K562 (cell line): ENCODE measurements around the gene GPR152. TPM values are rescaled to one million over a fixed set of nuclear protein-coding genes. Genes with fewer than 3 reads are reported as not detected.

Experiments
- CBX8 ChIP-seq: fragments of 200-600 bp; sonication (generic); IDR thresholded peaks from 2 replicates; pipeline ENCODE4 v1.6.1; 2012; ENCODE audit warnings: borderline replicate concordance, mixed run types, low read depth, mild to moderate bottlenecking, moderate library complexity, mixed read lengths, low read length, control low read depth, inconsistent platforms; ENCODE audit not compliant: poor library complexity, severe bottlenecking; ENCODE audit errors: extremely low read depth
- ESRRA ChIP-seq: fragments of 450-650 bp; IDR thresholded peaks from 2 replicates; pipeline ENCODE4 v1.6.1; 2014; ENCODE audit warnings: low read depth, mild to moderate bottlenecking, moderate library complexity, borderline replicate concordance
- FOXJ3 ChIP-seq: sonication (generic); formaldehyde crosslinking; IDR thresholded peaks from 2 replicates; pipeline ENCODE4 v1.4.0; 2020; ENCODE audit warnings: mild to moderate bottlenecking, missing genetic modification reagents
- NFRKB ChIP-seq: fragments of 450-650 bp; IDR thresholded peaks from 2 replicates; pipeline ENCODE4 v1.6.1; 2016; ENCODE audit warnings: low read depth
- PPARD ChIP-seq: fragments of 250-450 bp; sonication (Bioruptor Pico); IDR thresholded peaks from 2 replicates; pipeline ENCODE4 v1.8.0; 2022; ENCODE audit warnings: inconsistent platforms, mild to moderate bottlenecking, moderate library complexity
- THRB ChIP-seq: fragments of 450-650 bp; formaldehyde crosslinking; conservative IDR thresholded peaks from 2 replicates; pipeline ENCODE4 v1.4.0; 2022; ENCODE audit warnings: mild to moderate bottlenecking, missing genetic modification characterization
- ZC3H8 ChIP-seq: fragments of 450-650 bp; IDR thresholded peaks from 2 replicates; pipeline ENCODE4 v1.6.1; 2017
- ZNF780A ChIP-seq: fragments of 250-450 bp; sonication (Bioruptor Pico); IDR thresholded peaks from 2 replicates; pipeline ENCODE4 v1.5.0; 2021; ENCODE audit warnings: mild to moderate bottlenecking
- polyA plus RNA-seq, 8 experiments: library from polyadenylated mRNA; depleted of rRNA in 4 of 8; stranded (reverse) in 5 of 8; unstranded in 3 of 8; fragments of >200 nt; fragmentation: Nextera tagmentation in 2 of 8; fragmentation: Illumina TruSeq in 1 of 8; extraction: Ambion mirVana in 2 of 8; extraction: Trizol in 1 of 8; gene quantifications; 2 replicates each; pipeline versions ENCODE4 v1.2.1 to v1.2.3, GENCODE V29; 2011 to 2014; ENCODE audit warnings: inconsistent platforms in 1 of 8, missing spikeins in 1 of 8
- total RNA-seq, 7 experiments: library from RNA; depleted of rRNA in 6 of 7; stranded (reverse); fragments of >200 nt in 6 of 7; fragmentation: Illumina TruSeq in 2 of 7; extraction: Trizol in 2 of 7; gene quantifications; 2 replicates each; pipeline versions ENCODE4 v1.2.1 to v1.2.3, GENCODE V29; 2011 to 2021; ENCODE audit warnings: low replicate concordance in 1 of 7
- TF ChIP-seq, protein P1 (sequence below): sonication (generic); formaldehyde crosslinking; IDR thresholded peaks from 2 replicates; pipeline ENCODE4 v1.8.1; 2023; ENCODE audit warnings: mild to moderate bottlenecking, missing genetic modification reagents
- TF ChIP-seq, protein P2 (sequence below): IDR thresholded peaks from 2 replicates; pipeline ENCODE4 v1.6.1; 2016; ENCODE audit warnings: missing genetic modification characterization, missing compliant biosample characterization
- TF ChIP-seq, protein P3 (sequence below): fragments of 450-650 bp; IDR thresholded peaks from 2 replicates; pipeline ENCODE4 v1.6.1; 2018; ENCODE audit warnings: mild to moderate bottlenecking, low read depth; ENCODE audit not compliant: partially characterized antibody

GPR152 gene
- total and polyA plus RNA-seq, 9 of the 15 experiments (the other 6 are each of a cell fraction or from before 2014, with no cell fraction given): not detected

GRCh38 chr11:67482827-67483798 lies 30.6 kb upstream of the GPR152 start, which contains the start of gene AIP (continued):
- no peak for TF ChIP-seq ZC3H8
- TF ChIP-seq ZNF780A: no peak
- no peak for TF ChIP-seq FOXJ3 (CRISPR knock-in tag)
- TF ChIP-seq THRB: no peak
- TF ChIP-seq, protein P1, sequence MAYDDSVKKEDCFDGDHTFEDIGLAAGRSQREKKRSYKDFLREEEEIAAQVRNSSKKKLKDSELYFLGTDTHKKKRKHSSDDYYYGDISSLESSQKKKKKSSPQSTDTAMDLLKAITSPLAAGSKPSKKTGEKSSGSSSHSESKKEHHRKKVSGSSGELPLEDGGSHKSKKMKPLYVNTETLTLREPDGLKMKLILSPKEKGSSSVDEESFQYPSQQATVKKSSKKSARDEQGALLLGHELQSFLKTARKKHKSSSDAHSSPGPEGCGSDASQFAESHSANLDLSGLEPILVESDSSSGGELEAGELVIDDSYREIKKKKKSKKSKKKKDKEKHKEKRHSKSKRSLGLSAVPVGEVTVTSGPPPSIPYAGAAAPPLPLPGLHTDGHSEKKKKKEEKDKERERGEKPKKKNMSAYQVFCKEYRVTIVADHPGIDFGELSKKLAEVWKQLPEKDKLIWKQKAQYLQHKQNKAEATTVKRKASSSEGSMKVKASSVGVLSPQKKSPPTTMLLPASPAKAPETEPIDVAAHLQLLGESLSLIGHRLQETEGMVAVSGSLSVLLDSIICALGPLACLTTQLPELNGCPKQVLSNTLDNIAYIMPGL (CRISPR knock-in tag): peak; percentile 99
- no peak for TF ChIP-seq CBX8
- TF ChIP-seq ESRRA: no peak
- TF ChIP-seq, protein P2, sequence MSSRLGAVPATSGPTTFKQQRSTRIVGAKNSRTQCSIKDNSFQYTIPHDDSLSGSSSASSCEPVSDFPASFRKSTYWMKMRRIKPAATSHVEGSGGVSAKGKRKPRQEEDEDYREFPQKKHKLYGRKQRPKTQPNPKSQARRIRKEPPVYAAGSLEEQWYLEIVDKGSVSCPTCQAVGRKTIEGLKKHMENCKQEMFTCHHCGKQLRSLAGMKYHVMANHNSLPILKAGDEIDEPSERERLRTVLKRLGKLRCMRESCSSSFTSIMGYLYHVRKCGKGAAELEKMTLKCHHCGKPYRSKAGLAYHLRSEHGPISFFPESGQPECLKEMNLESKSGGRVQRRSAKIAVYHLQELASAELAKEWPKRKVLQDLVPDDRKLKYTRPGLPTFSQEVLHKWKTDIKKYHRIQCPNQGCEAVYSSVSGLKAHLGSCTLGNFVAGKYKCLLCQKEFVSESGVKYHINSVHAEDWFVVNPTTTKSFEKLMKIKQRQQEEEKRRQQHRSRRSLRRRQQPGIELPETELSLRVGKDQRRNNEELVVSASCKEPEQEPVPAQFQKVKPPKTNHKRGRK (tag): no peak
- TF ChIP-seq NFRKB: peak; percentile 93
- TF ChIP-seq PPARD (CRISPR knock-in tag): no peak
- TF ChIP-seq, protein P3, sequence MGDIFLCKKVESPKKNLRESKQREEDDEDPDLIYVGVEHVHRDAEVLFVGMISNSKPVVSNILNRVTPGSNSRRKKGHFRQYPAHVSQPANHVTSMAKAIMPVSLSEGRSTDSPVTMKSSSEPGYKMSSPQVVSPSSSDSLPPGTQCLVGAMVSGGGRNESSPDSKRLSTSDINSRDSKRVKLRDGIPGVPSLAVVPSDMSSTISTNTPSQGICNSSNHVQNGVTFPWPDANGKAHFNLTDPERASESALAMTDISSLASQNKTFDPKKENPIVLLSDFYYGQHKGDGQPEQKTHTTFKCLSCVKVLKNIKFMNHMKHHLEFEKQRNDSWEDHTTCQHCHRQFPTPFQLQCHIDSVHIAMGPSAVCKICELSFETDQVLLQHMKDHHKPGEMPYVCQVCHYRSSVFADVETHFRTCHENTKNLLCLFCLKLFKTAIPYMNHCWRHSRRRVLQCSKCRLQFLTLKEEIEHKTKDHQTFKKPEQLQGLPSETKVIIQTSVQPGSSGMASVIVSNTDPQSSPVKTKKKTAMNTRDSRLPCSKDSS: no peak
